Neuronal stem cell (in vitro differentiated cells): ENCODE data around the gene SP140L.
A peak's percentile ranks its signal among the peaks of the same experiment; 100 is the strongest.

Experiments used
- DNase-seq: peaks from one replicate; pipeline ENCODE4 v3.0.0-alpha.2; 2013; ENCODE audit warnings: low spot score
- H2AFZ ChIP-seq: one replicate; pipeline ENCODE4 v1.6.1; 2013; ENCODE audit warnings: mild to moderate bottlenecking, low read length, inconsistent platforms
- H2AK5ac ChIP-seq: 2 replicates; pipeline ENCODE4 v1.6.1; 2013; ENCODE audit warnings: low read depth, mild to moderate bottlenecking, inconsistent platforms, low read length, moderate library complexity, mixed read lengths
- H2BK120ac ChIP-seq: 2 replicates; pipeline ENCODE4 v1.6.1; 2013; ENCODE audit warnings: low read depth, mild to moderate bottlenecking, inconsistent platforms, low read length, moderate library complexity, mixed read lengths
- H2BK12ac ChIP-seq: one replicate; pipeline ENCODE4 v1.6.1; 2013; ENCODE audit warnings: low read length, inconsistent platforms
- H2BK15ac ChIP-seq: 2 replicates; pipeline ENCODE4 v1.6.1; 2013; ENCODE audit warnings: mild to moderate bottlenecking, low read length, inconsistent platforms, mixed read lengths
- H2BK5ac ChIP-seq: one replicate; pipeline ENCODE4 v1.6.1; 2013; ENCODE audit warnings: inconsistent platforms, mild to moderate bottlenecking, low read length, moderate library complexity
- H3K14ac ChIP-seq: one replicate; pipeline ENCODE4 v1.6.1; 2013; ENCODE audit warnings: low read length, inconsistent platforms
- H3K18ac ChIP-seq: 2 replicates; pipeline ENCODE4 v1.6.1; 2013; ENCODE audit warnings: low read length, inconsistent platforms
- H3K23ac ChIP-seq: 2 replicates; pipeline ENCODE4 v1.6.1; 2013; ENCODE audit warnings: low read depth, mild to moderate bottlenecking, mixed read lengths, low read length, inconsistent platforms; ENCODE audit not compliant: poor library complexity
- H3K27ac ChIP-seq: replicated peaks from 3 replicates; pipeline ENCODE4 v1.5.1; 2013; ENCODE audit warnings: low read length, inconsistent platforms
- H3K27me3 ChIP-seq, 3 experiments: 2 replicates each; pipeline ENCODE4 v1.6.1; 2013; ENCODE audit warnings: low read length in 3 of 3, mild to moderate bottlenecking in 2 of 3, inconsistent platforms in 1 of 3, low read depth in 1 of 3, mixed read lengths in 1 of 3, moderate library complexity in 1 of 3; ENCODE audit not compliant: control insufficient read depth in 3 of 3, insufficient read depth in 3 of 3
- H3K36me3 ChIP-seq, 2 donors: replicated peaks in 1 of 2; 2 replicates each; pipeline ENCODE4 v1.6.1; 2013; ENCODE audit warnings: low read length in 2 of 2; ENCODE audit not compliant: control insufficient read depth in 2 of 2, insufficient read depth in 2 of 2
- H3K4ac ChIP-seq: 2 replicates; pipeline ENCODE4 v1.6.1; 2013; ENCODE audit warnings: inconsistent platforms, mild to moderate bottlenecking, low read length, moderate library complexity
- H3K4me1 ChIP-seq, 2 donors: 1 replicate in 1 of 2; 2 replicates in 1 of 2; pipeline ENCODE4 v1.6.1; 2013; ENCODE audit warnings: low read length in 2 of 2, low read depth in 1 of 2; ENCODE audit not compliant: control insufficient read depth in 2 of 2, insufficient read depth in 1 of 2
- H3K4me2 ChIP-seq: one replicate; pipeline ENCODE4 v1.6.1; 2013; ENCODE audit warnings: mild to moderate bottlenecking, low read length, inconsistent platforms; ENCODE audit not compliant: insufficient read depth, poor library complexity, severe bottlenecking
- H3K4me3 ChIP-seq, 2 donors: 2 replicates each; pipeline ENCODE4 v1.5.1; 2013; ENCODE audit warnings: low read length in 2 of 2, mild to moderate bottlenecking in 2 of 2, inconsistent platforms in 1 of 2, moderate library complexity in 1 of 2
- H3K79me1 ChIP-seq: one replicate; pipeline ENCODE4 v1.6.1; 2013; ENCODE audit warnings: low read depth, mild to moderate bottlenecking, inconsistent platforms, low read length, moderate library complexity
- H3K9ac ChIP-seq: one replicate; pipeline ENCODE4 v1.6.1; 2013; ENCODE audit warnings: mild to moderate bottlenecking, low read depth, low read length, inconsistent platforms; ENCODE audit not compliant: poor library complexity
- H3K9me3 ChIP-seq, 2 donors: replicated peaks in 1 of 2; 2 replicates each; pipeline versions ENCODE3 to v1.6.1; 2013; ENCODE audit warnings: low read length in 2 of 2, mild to moderate bottlenecking in 2 of 2, inconsistent platforms in 1 of 2, low read depth in 1 of 2, mixed read lengths in 1 of 2, moderate library complexity in 1 of 2; ENCODE audit not compliant: control insufficient read depth in 2 of 2, insufficient read depth in 1 of 2
- H4K8ac ChIP-seq: one replicate; pipeline ENCODE4 v1.6.1; 2013; ENCODE audit warnings: low read depth, mild to moderate bottlenecking, inconsistent platforms, low read length, moderate library complexity
- H4K91ac ChIP-seq: one replicate; pipeline ENCODE4 v1.6.1; 2013; ENCODE audit warnings: low read length, low read depth, mild to moderate bottlenecking, inconsistent platforms; ENCODE audit not compliant: poor library complexity
- WGBS, 2 donors: extraction: QIAGEN DNeasy Blood & Tissue Kit; methylation state at CpG; one replicate each; pipeline ENCODE4 v1.1.7; 2013; ENCODE audit warnings: missing lambda C conversion rate in 2 of 2, mixed read lengths in 1 of 2; ENCODE audit not compliant: insufficient read length in 2 of 2, insufficient replicate concordance in 1 of 2; ENCODE audit errors: extremely low coverage in 2 of 2; 5-methylcytosine and 5-hydroxymethylcytosine counted together

The SP140L gene

GRCh38 chr2:230413479-230413878 is 86.5 kb downstream of the SP140L start:
- H3K14ac ChIP-seq, result no peak overlapping the region
- H3K18ac ChIP-seq, result no peak overlapping the region
- H2AK5ac ChIP-seq, result no peak overlapping the region
- H3K4ac ChIP-seq, result no peak overlapping the region
- H3K23ac ChIP-seq, result no peak overlapping the region
- H3K4me3 ChIP-seq, result no peak overlapping the region
- no peak for DNase-seq
- H3K79me1 ChIP-seq, result no peaks in the 10 kb centered on the region
- H3K4me2 ChIP-seq, result no peak overlapping the region
- WGBS, 2 donors, result no CpG with 5 or more reads among the region's 3 CpGs
- no peak overlapping the region for H2BK120ac ChIP-seq
- peaks cover 2 to 52% (median 17%) of the 10 kb centered on the region in 3 experiments for H3K27me3 ChIP-seq
- peaks cover 2 to 4% of the 10 kb centered on the region in 2 donors for H3K4me1 ChIP-seq
- no peak overlapping the region for H3K27ac ChIP-seq
- H3K9ac ChIP-seq, result no peak overlapping the region
- H4K91ac ChIP-seq, result no peak overlapping the region
- no peak overlapping the region for H2BK12ac ChIP-seq
- H4K8ac ChIP-seq, result no peak overlapping the region
- H2BK5ac ChIP-seq, result no peak overlapping the region
- H3K36me3 ChIP-seq, result no peaks in the 10 kb centered on the region
- no peaks in the 10 kb centered on the region for H3K9me3 ChIP-seq
- H2BK15ac ChIP-seq, result no peak overlapping the region
- no peak overlapping the region for H2AFZ ChIP-seq

GRCh38 chr2:230414302-230414701 is 87.3 kb downstream of the SP140L start:
- Histone ChIP-seq H2BK120ac (no peak overlapping the region), H3K4me3 (no peak overlapping the region), H4K8ac (no peak overlapping the region), H3K27me3 (peaks cover 2 to 54% (median 17%) of the 10 kb centered on the region in 3 experiments), H3K79me1 (no peaks in the 10 kb centered on the region), H3K9ac (no peak overlapping the region), H3K4me2 (no peak overlapping the region), H2BK15ac (no peak overlapping the region), H3K14ac (no peak overlapping the region), H3K27ac (no peak overlapping the region), H2AFZ (no peak overlapping the region), H3K23ac (no peak overlapping the region), H3K36me3 (no peaks in the 10 kb centered on the region), H2BK12ac (no peak overlapping the region), H2AK5ac (no peak overlapping the region), H3K4ac (no peak overlapping the region), H4K91ac (no peak overlapping the region), H3K4me1 (peaks cover 2 to 4% of the 10 kb centered on the region in 2 donors), H2BK5ac (no peak overlapping the region), H3K9me3 (no peaks in the 10 kb centered on the region), H3K18ac (no peak overlapping the region)
- no peak for DNase-seq
- no CpG with 5 or more reads among the region's 6 CpGs for WGBS, 2 donors

GRCh38 chr2:230416061-230416721 is 89.2 kb downstream of the SP140L start, which contains the start of gene SP100:
SP100 (plus strand) TSS chr2:230416201; CDS start chr2:230416297, 96 bp downstream.
- no peak for DNase-seq

GRCh38 chr2:230417436-230417835 is 90.4 kb downstream of the SP140L start:
- H2BK120ac ChIP-seq, result no peak overlapping the region
- H3K79me1 ChIP-seq, result no peaks in the 10 kb centered on the region
- no peak for DNase-seq
- H2AK5ac ChIP-seq, result no peak overlapping the region
- H3K27ac ChIP-seq, result no peak overlapping the region
- H3K23ac ChIP-seq, result no peak overlapping the region
- no peaks in the 10 kb centered on the region for H3K4me1 ChIP-seq
- no peak overlapping the region for H3K4me3 ChIP-seq
- peaks cover 0 to 34% (median 3%) of the 10 kb centered on the region in 3 experiments for H3K27me3 ChIP-seq
- no peak overlapping the region for H3K18ac ChIP-seq
- no peak overlapping the region for H3K9ac ChIP-seq
- H2BK12ac ChIP-seq, result no peak overlapping the region
- no peaks in the 10 kb centered on the region for H3K36me3 ChIP-seq
- no peak overlapping the region for H2BK5ac ChIP-seq
- WGBS, 2 donors, result no CpG with 5 or more reads among the region's 4 CpGs
- no peak overlapping the region for H2BK15ac ChIP-seq
- H3K14ac ChIP-seq, result no peak overlapping the region
- no peak overlapping the region for H3K4me2 ChIP-seq
- H3K9me3 ChIP-seq, result no peaks in the 10 kb centered on the region
- no peak overlapping the region for H4K8ac ChIP-seq
- no peak overlapping the region for H3K4ac ChIP-seq
- H2AFZ ChIP-seq, result no peak overlapping the region
- H4K91ac ChIP-seq, result no peak overlapping the region

More at GRCh38 chr2:230416061-230416721, 89.2 kb downstream of the SP140L start, which contains the start of gene SP100:
- H3K4me3 ChIP-seq, result no peak within 1 kb of the TSS
- no peak within 1 kb of the TSS for H2BK5ac ChIP-seq
- no peaks in the 10 kb centered on the region for H3K36me3 ChIP-seq
- H3K4me1 ChIP-seq, result peaks cover 2 to 3% of the 10 kb centered on the region in 2 donors
- no peak within 1 kb of the TSS for H3K4ac ChIP-seq
- H3K27me3 ChIP-seq, result peaks cover 0 to 44% (median 10%) of the 10 kb centered on the region in 3 experiments
- no peak within 1 kb of the TSS for H3K23ac ChIP-seq
- H4K8ac ChIP-seq, result no peak within 1 kb of the TSS
- H3K9ac ChIP-seq, result no peak within 1 kb of the TSS
- H3K27ac ChIP-seq, result no peak within 1 kb of the TSS
- no peak within 1 kb of the TSS for H3K18ac ChIP-seq
- WGBS, 2 donors, result no CpG with 5 or more reads among the region's 12 CpGs
- H2AK5ac ChIP-seq, result no peak within 1 kb of the TSS
- H3K79me1 ChIP-seq, result no peaks in the 10 kb centered on the region
- peak within 1 kb of the TSS; percentile 87 for H2AFZ ChIP-seq
- H3K14ac ChIP-seq, result no peak within 1 kb of the TSS
- no peak within 1 kb of the TSS for H2BK120ac ChIP-seq
- H4K91ac ChIP-seq, result no peak within 1 kb of the TSS
- H3K9me3 ChIP-seq, result no peaks in the 10 kb centered on the region
- no peak within 1 kb of the TSS for H2BK15ac ChIP-seq
- H2BK12ac ChIP-seq, result no peak within 1 kb of the TSS
- no peak within 1 kb of the TSS for H3K4me2 ChIP-seq
